Measurements from ENCODE around the gene PDZD2. TPM values are rescaled to one million over a fixed set of nuclear protein-coding genes. Genes with fewer than 3 reads are reported as not detected.
"Not testable (repeated sequence)": the region's sequence is repeated elsewhere in the genome, so short reads cannot be mapped to it uniquely, and the experiment has no call there.

PDZD2 gene
- total RNA-seq, 1 experiment from 2014 or later = 2.2 TPM

DNA sequence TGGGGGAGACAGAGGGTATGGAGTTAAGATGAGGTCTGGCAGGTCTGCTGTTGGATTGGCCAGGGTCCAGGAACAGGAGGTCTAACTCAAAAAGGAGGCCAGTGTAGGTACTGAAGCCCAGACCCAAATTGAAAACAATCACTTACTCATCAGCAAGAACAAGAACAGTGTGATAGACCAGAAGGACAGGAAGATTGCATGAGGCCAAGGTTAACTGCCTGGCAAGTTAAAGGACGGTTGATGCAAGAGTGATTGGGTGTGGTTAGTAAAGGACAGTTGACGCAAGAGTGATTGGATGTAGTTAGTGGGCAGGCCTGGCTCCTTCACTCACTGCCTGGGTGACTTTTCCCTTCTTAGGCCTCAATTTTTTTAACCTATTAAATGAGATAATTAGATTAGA lies 132.6 kb downstream of the PDZD2 start:
- Histone ChIP-seq H3K4me3 (ENCODE audit: low read depth, low read length, poor library complexity, severe bottlenecking) (no peak overlapping the region), H3K27me3 (replicated peaks; ENCODE audit: insufficient read depth, low read depth, low read length, poor library complexity) (peaks cover 5% of the 10 kb centered on the region), H3K4me1 (ENCODE audit: insufficient read depth, low read length, poor library complexity, severe bottlenecking) (no peaks in the 10 kb centered on the region), H3K27ac (ENCODE audit: low read depth, low read length, poor library complexity, severe bottlenecking) (no peak overlapping the region), H3K36me3 (ENCODE audit: insufficient read depth, low read length, poor library complexity, severe bottlenecking) (no peaks in the 10 kb centered on the region), H3K9me3 (ENCODE audit: low read depth, low read length, poor library complexity, severe bottlenecking) (no peaks in the 10 kb centered on the region)
- no TSS peak for BruUV-seq (replicated peaks)
- ChIA-PET POLR2A (ENCODE audit: low non-redundant PET) (no interaction called here), CTCF (no interaction called here)
- no peak for DNase-seq (ENCODE audit: low spot score)
- intact Hi-C loops (cut with micrococcal nuclease; ENCODE audit: unreplicated experiment) = no loop called here
- TF ChIP-seq CTCF (conservative IDR thresholded peaks at IDR 0.05; ENCODE audit: low read depth, low read length) = no peak
- no peak for TF ChIP-seq EZH2 (IDR thresholded peaks at IDR 0.05; ENCODE audit: borderline replicate concordance, low read depth, low read length, poor library complexity, severe bottlenecking)

DNA sequence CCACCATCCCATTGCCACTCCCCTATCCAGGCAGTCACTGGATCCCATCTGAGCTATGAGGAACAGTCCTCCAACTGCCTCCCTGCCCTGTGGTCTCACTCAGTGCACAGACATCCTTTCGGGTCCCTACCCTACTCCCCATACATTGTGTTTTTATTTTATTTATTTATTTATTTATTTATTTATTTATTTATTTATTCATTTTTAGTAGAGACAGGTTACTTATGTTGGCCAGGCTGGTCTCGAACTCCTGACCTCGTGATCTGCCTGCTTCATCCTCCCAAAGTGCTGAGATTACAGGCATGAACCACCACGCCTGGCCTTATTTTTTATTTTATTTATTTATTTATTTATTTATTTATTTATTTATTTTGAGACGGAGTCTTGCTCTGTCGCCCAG lies 137.4 kb downstream of the PDZD2 start:
- H3K27me3 ChIP-seq (replicated peaks; ENCODE audit: insufficient read depth, low read depth, low read length, poor library complexity); POLR2A ChIA-PET (ENCODE audit: low non-redundant PET); H3K27ac ChIP-seq (ENCODE audit: low read depth, low read length, poor library complexity, severe bottlenecking); H3K4me1 ChIP-seq (ENCODE audit: insufficient read depth, low read length, poor library complexity, severe bottlenecking); H3K4me3 ChIP-seq (ENCODE audit: low read depth, low read length, poor library complexity, severe bottlenecking); H3K9me3 ChIP-seq (ENCODE audit: low read depth, low read length, poor library complexity, severe bottlenecking); BruUV-seq (replicated peaks); DNase-seq (ENCODE audit: low spot score); CTCF ChIA-PET; H3K36me3 ChIP-seq (ENCODE audit: insufficient read depth, low read length, poor library complexity, severe bottlenecking); intact Hi-C loops (cut with micrococcal nuclease; ENCODE audit: unreplicated experiment): not testable (repeated sequence)

GRCh38 chr5:31776976-31777651 lies 138.2 kb downstream of the PDZD2 start:
- H3K9me3 ChIP-seq (ENCODE audit: low read depth, low read length, poor library complexity, severe bottlenecking) = no peaks in the 10 kb centered on the region
- ChIA-PET CTCF (no interaction called here), POLR2A (ENCODE audit: low non-redundant PET) (no interaction called here)
- no peak overlapping the region for H3K4me3 ChIP-seq (ENCODE audit: low read depth, low read length, poor library complexity, severe bottlenecking)
- no peaks in the 10 kb centered on the region for H3K36me3 ChIP-seq (ENCODE audit: insufficient read depth, low read length, poor library complexity, severe bottlenecking)
- no TSS peak for BruUV-seq (replicated peaks)
- H3K27me3 ChIP-seq (replicated peaks; ENCODE audit: insufficient read depth, low read depth, low read length, poor library complexity) = no peaks in the 10 kb centered on the region
- H3K27ac ChIP-seq (ENCODE audit: low read depth, low read length, poor library complexity, severe bottlenecking) = no peak overlapping the region
- H3K4me1 ChIP-seq (ENCODE audit: insufficient read depth, low read length, poor library complexity, severe bottlenecking) = no peaks in the 10 kb centered on the region
- no peak for DNase-seq (ENCODE audit: low spot score)
- intact Hi-C loops (cut with micrococcal nuclease; ENCODE audit: unreplicated experiment) = no loop called here
- TF ChIP-seq EZH2 (IDR thresholded peaks at IDR 0.05; ENCODE audit: borderline replicate concordance, low read depth, low read length, poor library complexity, severe bottlenecking) (no peak), CTCF (conservative IDR thresholded peaks at IDR 0.05; ENCODE audit: low read depth, low read length) (no peak)

DNA sequence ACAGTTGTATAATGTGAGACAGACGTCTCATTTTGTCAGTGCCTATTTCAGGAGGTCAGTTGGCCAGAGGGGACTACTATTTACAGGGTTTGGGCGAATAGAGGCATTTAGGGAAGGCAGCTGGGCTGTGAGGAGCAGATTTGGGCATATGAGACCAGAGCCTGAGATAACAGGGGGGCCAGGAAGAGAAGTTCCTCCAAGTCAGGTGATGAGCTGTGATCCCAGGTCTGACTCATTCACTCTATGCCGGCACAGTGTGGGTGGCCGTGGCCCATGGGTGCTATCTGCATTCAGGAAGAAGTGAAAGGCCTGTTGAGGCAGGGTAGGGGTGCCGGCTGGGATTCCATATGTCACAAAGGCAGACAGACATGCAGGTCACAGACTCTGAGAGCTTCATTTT lies 142.8 kb downstream of the PDZD2 start:
- no peak overlapping the region for H3K27ac ChIP-seq (ENCODE audit: low read depth, low read length, poor library complexity, severe bottlenecking)

More for the DNA sequence above, 142.8 kb downstream of the PDZD2 start:
- Histone ChIP-seq H3K27me3 (replicated peaks; ENCODE audit: insufficient read depth, low read depth, low read length, poor library complexity) (no peaks in the 10 kb centered on the region), H3K4me3 (ENCODE audit: low read depth, low read length, poor library complexity, severe bottlenecking) (no peak overlapping the region), H3K36me3 (ENCODE audit: insufficient read depth, low read length, poor library complexity, severe bottlenecking) (no peaks in the 10 kb centered on the region), H3K9me3 (ENCODE audit: low read depth, low read length, poor library complexity, severe bottlenecking) (no peaks in the 10 kb centered on the region), H3K4me1 (ENCODE audit: insufficient read depth, low read length, poor library complexity, severe bottlenecking) (no peaks in the 10 kb centered on the region)
- no peak for TF ChIP-seq CTCF (conservative IDR thresholded peaks at IDR 0.05; ENCODE audit: low read depth, low read length)
- no peak for TF ChIP-seq EZH2 (IDR thresholded peaks at IDR 0.05; ENCODE audit: borderline replicate concordance, low read depth, low read length, poor library complexity, severe bottlenecking)
- BruUV-seq (replicated peaks) = no TSS peak
- ChIA-PET POLR2A (ENCODE audit: low non-redundant PET) (no interaction called here), CTCF (no interaction called here)
- intact Hi-C loops (cut with micrococcal nuclease; ENCODE audit: unreplicated experiment) = no loop called here
- DNase-seq (ENCODE audit: low spot score) = no peak
